Activated CD8-positive, alpha-beta T cell treated with anti-CD3 and anti-CD28 coated beads, Interleukin-2, amount 10 ng/mL, durations not matched to agents 7 days and 5 days (primary cell): ENCODE data around the gene RAB23. TPM values are rescaled to one million over a fixed set of nuclear protein-coding genes. Genes with fewer than 3 reads are reported as not detected.
A peak's percentile ranks its signal among the peaks of the same experiment; 100 is the strongest.

Source experiments
- ATAC-seq: fragments of 150-1000 bp; cut with Tn5 transposase; one replicate; pipeline ENCODE4 v1.10.0; 2021; ENCODE audit warnings: moderate library complexity
- CTCF ChIA-PET: fragments of 350-600 bp; sonication (Branson Sonifier 250); formaldehyde crosslinking; loops from one replicate; lab custom pipeline; 2021; ENCODE audit warnings: antibody characterized with exemption; lab: Charles Lee
- POLR2A ChIA-PET: fragments of 350-600 bp; sonication (Branson Sonifier 250); formaldehyde crosslinking; loops from one replicate; lab custom pipeline; 2021; ENCODE audit warnings: antibody characterized with exemption; lab: Charles Lee
- DNase-seq: peaks from one replicate; pipeline ENCODE4 v3.0.0-alpha.2; 2020
- H3K27ac Mint-ChIP-seq: one replicate; pipeline ENCODE4 v1.8.0; 2021; ENCODE audit warnings: mild to moderate bottlenecking, mixed read lengths
- H3K27me3 Mint-ChIP-seq: one replicate; pipeline ENCODE4 v1.8.0; 2021; ENCODE audit warnings: low read depth, mixed read lengths
- H3K36me3 Mint-ChIP-seq: one replicate; pipeline ENCODE4 v1.8.0; 2021; ENCODE audit warnings: low read depth, mixed read lengths
- H3K4me1 Mint-ChIP-seq: one replicate; pipeline ENCODE4 v1.8.0; 2021; ENCODE audit warnings: low read depth, mixed read lengths
- H3K4me3 Mint-ChIP-seq: one replicate; pipeline ENCODE4 v1.8.0; 2021; ENCODE audit warnings: mild to moderate bottlenecking, mixed read lengths
- H3K9me3 Mint-ChIP-seq: one replicate; pipeline ENCODE4 v1.8.0; 2022; ENCODE audit warnings: mixed read lengths; ENCODE audit not compliant: insufficient read depth
- total RNA-seq, 2 experiments: library from RNA; stranded (reverse); gene quantifications; one replicate each; pipeline ENCODE4 v1.2.3, GENCODE V29; 2021

The RAB23 gene
- total RNA-seq, result 1 to 10 TPM; 2.4 to 3.1 TPM

GRCh38 chr6:57221936-57222742, at the start of gene RAB23:
RAB23 (minus strand) TSS chr6:57222307; CDS start chr6:57210380, 11,927 bp downstream.
- CTCF ChIA-PET, result interaction anchor here (0.9 to 1.8 kb wide), 6 partner anchors 14 to 320 kb away, joined by 3 to 8 read pairs (median 4); partner anchors contain the start of genes BAG2 and PRIM2
- Mint-ChIP-seq H3K9me3 (no peaks in the 10 kb centered on the region), H3K27me3 (peaks cover 48% of the 10 kb centered on the region), H3K36me3 (peaks cover 3% of the 10 kb centered on the region), H3K4me3 (peak within 1 kb of the TSS; percentile 92), H3K27ac (peak within 1 kb of the TSS; percentile 85), H3K4me1 (peaks cover 13% of the 10 kb centered on the region)
- ATAC-seq (peak; percentile 92), DNase-seq (peak; percentile 80)
- POLR2A ChIA-PET, result no interaction called here

- H3K9me3 Mint-ChIP-seq, result no peaks in the 10 kb centered on the region
Measured at GRCh38 chr6:57268294-57268640, 46.2 kb upstream of the RAB23 start.

GRCh38 chr6:57267586-57268293, 45.6 kb upstream of the RAB23 start:
- POLR2A ChIA-PET, result no interaction called here

More at GRCh38 chr6:57268294-57268640, 46.2 kb upstream of the RAB23 start:
- Mint-ChIP-seq H3K36me3 (no peaks in the 10 kb centered on the region), H3K4me3 (no peak overlapping the region), H3K27me3 (peaks cover 13% of the 10 kb centered on the region), H3K4me1 (no peaks in the 10 kb centered on the region), H3K27ac (no peak overlapping the region)
- ChIA-PET CTCF (no interaction called here), POLR2A (no interaction called here)
- DNase-seq, result no peak
- ATAC-seq, result no peak

GRCh38 chr6:57265755-57266221, 43.7 kb upstream of the RAB23 start:
- no peaks in the 10 kb centered on the region for H3K9me3 Mint-ChIP-seq
- ATAC-seq (no peak), DNase-seq (no peak)
- H3K27ac Mint-ChIP-seq, result no peak overlapping the region
- H3K4me1 Mint-ChIP-seq, result no peaks in the 10 kb centered on the region
- ChIA-PET POLR2A (no interaction called here), CTCF (interaction anchor here (0.8 to 2.0 kb wide), 2 partner anchors 51 kb away, joined by 5 to 13 read pairs; partner anchors contain the start of gene PRIM2)
- H3K4me3 Mint-ChIP-seq, result no peak overlapping the region
- H3K36me3 Mint-ChIP-seq, result no peaks in the 10 kb centered on the region
- peaks cover 4% of the 10 kb centered on the region for H3K27me3 Mint-ChIP-seq

More at GRCh38 chr6:57267586-57268293, 45.6 kb upstream of the RAB23 start:
- H3K4me1 Mint-ChIP-seq, result no peaks in the 10 kb centered on the region
- no peaks in the 10 kb centered on the region for H3K9me3 Mint-ChIP-seq
- DNase-seq (peak; percentile 31), ATAC-seq (no peak)
- CTCF ChIA-PET, result interaction anchor here (1.0 to 2.0 kb wide), 3 partner anchors 10 to 49 kb away, joined by 3 to 13 read pairs (median 4); partner anchors contain the start of gene PRIM2
- no peak overlapping the region for H3K27ac Mint-ChIP-seq
- H3K27me3 Mint-ChIP-seq, result peaks cover 13% of the 10 kb centered on the region
- H3K36me3 Mint-ChIP-seq, result no peaks in the 10 kb centered on the region
- no peak overlapping the region for H3K4me3 Mint-ChIP-seq

GRCh38 chr6:57263739-57264138, 41.6 kb upstream of the RAB23 start:
- Mint-ChIP-seq H3K27me3 (peaks cover 8% of the 10 kb centered on the region), H3K27ac (no peak overlapping the region), H3K4me3 (no peak overlapping the region), H3K9me3 (no peaks in the 10 kb centered on the region), H3K36me3 (no peaks in the 10 kb centered on the region), H3K4me1 (no peaks in the 10 kb centered on the region)
- ChIA-PET POLR2A (no interaction called here), CTCF (no interaction called here)
- no peak for ATAC-seq
- DNase-seq, result no peak

- ChIA-PET CTCF (no interaction called here), POLR2A (no interaction called here)
- Mint-ChIP-seq H3K36me3 (no peaks in the 10 kb centered on the region), H3K4me3 (no peak overlapping the region), H3K9me3 (no peaks in the 10 kb centered on the region), H3K4me1 (no peaks in the 10 kb centered on the region), H3K27me3 (peaks cover 8% of the 10 kb centered on the region), H3K27ac (no peak overlapping the region)
- no peak for ATAC-seq
- DNase-seq, result no peak
Measured at GRCh38 chr6:57262901-57263694, 41.0 kb upstream of the RAB23 start.

- Mint-ChIP-seq H3K27me3 (peaks cover 13% of the 10 kb centered on the region), H3K4me3 (no peak overlapping the region), H3K4me1 (no peaks in the 10 kb centered on the region), H3K9me3 (no peaks in the 10 kb centered on the region), H3K36me3 (no peaks in the 10 kb centered on the region), H3K27ac (no peak overlapping the region)
- DNase-seq (no peak), ATAC-seq (no peak)
- ChIA-PET CTCF (no interaction called here), POLR2A (no interaction called here)
Measured at GRCh38 chr6:57262488-57262887, 40.4 kb upstream of the RAB23 start.

- ChIA-PET CTCF (no interaction called here), POLR2A (no interaction called here)
- DNase-seq (no peak), ATAC-seq (no peak)
- H3K27me3 Mint-ChIP-seq, result peaks cover 10% of the 10 kb centered on the region
- no peaks in the 10 kb centered on the region for H3K4me1 Mint-ChIP-seq
- H3K27ac Mint-ChIP-seq, result no peak overlapping the region
- H3K36me3 Mint-ChIP-seq, result no peaks in the 10 kb centered on the region
- H3K4me3 Mint-ChIP-seq, result no peak overlapping the region
- no peaks in the 10 kb centered on the region for H3K9me3 Mint-ChIP-seq
Measured at GRCh38 chr6:57261926-57262325, 39.8 kb upstream of the RAB23 start.

- Mint-ChIP-seq H3K4me3 (no peak overlapping the region), H3K36me3 (no peaks in the 10 kb centered on the region), H3K27me3 (peaks cover 11% of the 10 kb centered on the region), H3K4me1 (no peaks in the 10 kb centered on the region), H3K27ac (no peak overlapping the region), H3K9me3 (no peaks in the 10 kb centered on the region)
- CTCF ChIA-PET, result no interaction called here
- ATAC-seq (no peak), DNase-seq (no peak)
- POLR2A ChIA-PET, result no interaction called here
Measured at GRCh38 chr6:57259064-57259463, 37.0 kb upstream of the RAB23 start.

- H3K27ac Mint-ChIP-seq, result no peak overlapping the region
- H3K36me3 Mint-ChIP-seq, result no peaks in the 10 kb centered on the region
- no peak overlapping the region for H3K4me3 Mint-ChIP-seq
- ATAC-seq (no peak), DNase-seq (no peak)
- CTCF ChIA-PET, result interaction anchor here (1.0 kb wide), 1 partner anchor 9 kb away, joined by 3 read pairs; no protein-coding TSS in a partner anchor
- POLR2A ChIA-PET, result no interaction called here
- no peaks in the 10 kb centered on the region for H3K9me3 Mint-ChIP-seq
- peaks cover 11% of the 10 kb centered on the region for H3K27me3 Mint-ChIP-seq
- H3K4me1 Mint-ChIP-seq, result no peaks in the 10 kb centered on the region
Measured at GRCh38 chr6:57257911-57258541, 35.9 kb upstream of the RAB23 start.

- H3K9me3 Mint-ChIP-seq, result no peaks in the 10 kb centered on the region
- H3K27me3 Mint-ChIP-seq, result peaks cover 11% of the 10 kb centered on the region
- POLR2A ChIA-PET, result no interaction called here
- ATAC-seq (no peak), DNase-seq (no peak)
- no peaks in the 10 kb centered on the region for H3K36me3 Mint-ChIP-seq
- H3K4me1 Mint-ChIP-seq, result no peaks in the 10 kb centered on the region
- H3K27ac Mint-ChIP-seq, result no peak overlapping the region
- CTCF ChIA-PET, result no interaction called here
- H3K4me3 Mint-ChIP-seq, result no peak overlapping the region
Measured at GRCh38 chr6:57256541-57256940, 34.4 kb upstream of the RAB23 start.
